HG03025 (cell line): ENCODE results near the gene SMARCAL1.

Source experiments
- ATAC-seq: cut with Tn5 transposase; IDR thresholded peaks from one replicate; pipeline ENCODE4 v1.9.1; 2021; ENCODE audit warnings: mild to moderate bottlenecking, moderate library complexity; ENCODE audit not compliant: unreplicated experiment, low FRiP score

SMARCAL1 gene

GRCh38 chr2:216467845-216468244 is 55.6 kb downstream of the SMARCAL1 start:
- no peak for ATAC-seq

GRCh38 chr2:216469661-216470060 is 57.4 kb downstream of the SMARCAL1 start:
- no peak for ATAC-seq

GRCh38 chr2:216473187-216473586 is 60.9 kb downstream of the SMARCAL1 start:
- no peak for ATAC-seq

GRCh38 chr2:216474925-216475670 is 62.8 kb downstream of the SMARCAL1 start:
- ATAC-seq, result no peak

GRCh38 chr2:216475767-216476166 is 63.5 kb downstream of the SMARCAL1 start:
- no peak for ATAC-seq

- ATAC-seq, result no peak
Observed at GRCh38 chr2:216477283-216478035, 65.2 kb downstream of the SMARCAL1 start.

- ATAC-seq, result no peak
Observed at GRCh38 chr2:216478151-216478550, 65.9 kb downstream of the SMARCAL1 start.

GRCh38 chr2:216478791-216479190 is 66.5 kb downstream of the SMARCAL1 start:
- ATAC-seq, result no peak

- no peak for ATAC-seq
Observed at GRCh38 chr2:216480221-216480620, 67.9 kb downstream of the SMARCAL1 start.

- no peak for ATAC-seq
Observed at GRCh38 chr2:216482640-216483039, 70.4 kb downstream of the SMARCAL1 start.

GRCh38 chr2:216485237-216485636 is 73.0 kb downstream of the SMARCAL1 start:
- no peak for ATAC-seq

GRCh38 chr2:216485745-216486144 is 73.5 kb downstream of the SMARCAL1 start:
- ATAC-seq, result no peak

- ATAC-seq, result no peak
Observed at GRCh38 chr2:216486271-216486670, 74.0 kb downstream of the SMARCAL1 start.

- ATAC-seq, result no peak
Observed at GRCh38 chr2:216486708-216487107, 74.4 kb downstream of the SMARCAL1 start.

GRCh38 chr2:216490061-216490460 is 77.8 kb downstream of the SMARCAL1 start:
- ATAC-seq, result no peak

- peak; percentile 94 for ATAC-seq
Observed at GRCh38 chr2:216491793-216492596, 79.7 kb downstream of the SMARCAL1 start.

- ATAC-seq, result no peak
Observed at GRCh38 chr2:216492597-216493333, 80.5 kb downstream of the SMARCAL1 start.

- ATAC-seq, result no peak
Observed at GRCh38 chr2:216493334-216493685, 81.0 kb downstream of the SMARCAL1 start.

GRCh38 chr2:216495656-216496055 is 83.4 kb downstream of the SMARCAL1 start:
- ATAC-seq, result no peak

- no peak for ATAC-seq
Observed at GRCh38 chr2:216497382-216498069, 85.2 kb downstream of the SMARCAL1 start.
